Left colon (tissue), 2 donors: ENCODE data around the gene TARS2. TPM values are rescaled to one million over a fixed set of nuclear protein-coding genes. Genes with fewer than 3 reads are reported as not detected.

Experiments used
- ATAC-seq: fragments of 200-7000 bp; cut with Tn5 transposase; one replicate; pipeline ENCODE4 v1.9.1; 2020; ENCODE audit warnings: mild to moderate bottlenecking, moderate library complexity
- DNase-seq, 2 donors: peaks; one replicate each; pipeline ENCODE4 v3.0.0-alpha.2; 2020
- intact Hi-C, 2 donors: fragments of 100-400 bp; cut with DNase I in 1 of 2; cut with micrococcal nuclease in 1 of 2; formaldehyde crosslinking; loops; one replicate each; pipeline versions ENCODE4 v1.11.2 to v1.14.0; 2022; cut with DNase I, micrococcal nuclease
- total RNA-seq, 2 donors: library from RNA; stranded (reverse); fragmentation: NEBNext Ultra II Directional; extraction: Animal tissue kit (Norgen Biotek cat#: 25700); gene quantifications; one replicate each; pipeline ENCODE4 v1.2.1, GENCODE V29; 2021
- donor health status: DM: no; HTN: no; CAD: no.
- donor health status: DM: yes; HTN: yes; CAD: no.

Gene TARS2
- total RNA-seq, 2 donors from 2014 or later: 15.6 to 22.0 TPM

GRCh38 chr1:150530491-150531159, 43.4 kb downstream of the TARS2 start:
- ATAC-seq (no peak), DNase-seq (no peak)
- intact Hi-C loops: loop anchor here in 1 of 2 donors (10.0 kb wide), 1 partner anchor 56 kb away; no protein-coding TSS in a partner anchor

- DNase-seq: no peak
- ATAC-seq: no peak
- intact Hi-C loops: loop anchor here in 1 of 2 donors (10.0 kb wide), 1 partner anchor 58 kb away; no protein-coding TSS in a partner anchor
Measured at GRCh38 chr1:150532860-150533259, 45.6 kb downstream of the TARS2 start.

DNA sequence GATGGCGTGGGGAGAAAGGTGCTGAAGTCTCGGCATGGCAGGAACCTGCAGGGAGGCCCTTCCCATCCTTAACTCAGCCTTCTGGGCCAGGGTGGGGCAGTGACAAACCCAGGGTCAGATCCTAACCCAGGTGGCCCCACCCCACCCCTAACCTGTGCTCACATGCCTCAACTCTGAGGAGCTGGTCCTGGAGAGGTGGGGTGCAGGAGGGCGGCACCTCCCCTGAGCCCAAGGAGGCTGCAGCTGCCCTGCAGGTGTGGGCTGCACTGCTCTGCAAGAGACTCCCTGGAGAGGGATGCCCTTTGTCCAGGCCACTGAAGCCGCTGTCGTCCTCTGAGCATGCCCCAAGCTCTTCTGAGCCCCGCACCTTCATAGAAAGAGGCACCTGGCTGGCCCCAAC, 46.8 kb downstream of the TARS2 start:
- intact Hi-C loops: loop anchor here in 1 of 2 donors (10.0 kb wide), 1 partner anchor 59 kb away; no protein-coding TSS in a partner anchor
- peak; percentile 2 for ATAC-seq
- no peak for DNase-seq

DNA sequence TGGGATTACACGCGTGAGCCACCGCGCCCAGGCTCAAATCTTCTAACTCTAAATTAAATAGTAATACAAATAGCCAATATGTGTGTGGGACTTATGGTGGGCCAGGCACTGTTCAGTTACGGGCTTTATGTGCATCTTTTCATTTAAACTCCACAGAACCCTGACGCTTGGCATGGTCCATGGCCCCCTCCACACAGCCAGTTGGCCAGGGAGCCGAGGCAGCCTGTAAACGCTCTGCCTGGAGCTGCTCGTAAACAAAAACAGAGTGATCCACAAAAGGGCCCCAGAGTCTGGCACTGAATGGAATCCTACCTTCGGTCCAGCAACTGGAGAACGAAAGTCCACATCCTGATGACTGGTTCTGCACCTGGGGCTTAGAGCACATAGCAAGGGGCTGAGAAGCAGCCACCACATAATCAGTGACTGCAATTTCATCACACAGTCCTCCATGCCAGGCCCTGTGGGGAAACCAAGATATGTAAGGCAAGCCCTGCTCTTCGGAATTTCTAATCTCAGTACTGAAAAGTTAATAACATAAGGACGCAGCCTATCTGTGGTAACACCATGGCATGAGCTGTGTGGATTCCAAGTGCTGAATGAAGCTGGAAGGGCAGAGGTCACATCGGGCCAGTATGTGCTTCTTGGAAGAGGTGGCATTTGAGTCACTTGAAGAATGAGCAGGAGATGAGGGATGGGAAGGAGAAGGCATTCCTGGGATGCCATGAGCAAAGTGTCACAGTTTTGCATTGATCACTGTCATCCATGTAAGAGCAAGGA, 48.5 kb downstream of the TARS2 start:
- ATAC-seq (no peak), DNase-seq (no peak)
- intact Hi-C loops: loop anchor here in 1 of 2 donors (10.0 kb wide), 1 partner anchor 61 kb away; no protein-coding TSS in a partner anchor

DNA sequence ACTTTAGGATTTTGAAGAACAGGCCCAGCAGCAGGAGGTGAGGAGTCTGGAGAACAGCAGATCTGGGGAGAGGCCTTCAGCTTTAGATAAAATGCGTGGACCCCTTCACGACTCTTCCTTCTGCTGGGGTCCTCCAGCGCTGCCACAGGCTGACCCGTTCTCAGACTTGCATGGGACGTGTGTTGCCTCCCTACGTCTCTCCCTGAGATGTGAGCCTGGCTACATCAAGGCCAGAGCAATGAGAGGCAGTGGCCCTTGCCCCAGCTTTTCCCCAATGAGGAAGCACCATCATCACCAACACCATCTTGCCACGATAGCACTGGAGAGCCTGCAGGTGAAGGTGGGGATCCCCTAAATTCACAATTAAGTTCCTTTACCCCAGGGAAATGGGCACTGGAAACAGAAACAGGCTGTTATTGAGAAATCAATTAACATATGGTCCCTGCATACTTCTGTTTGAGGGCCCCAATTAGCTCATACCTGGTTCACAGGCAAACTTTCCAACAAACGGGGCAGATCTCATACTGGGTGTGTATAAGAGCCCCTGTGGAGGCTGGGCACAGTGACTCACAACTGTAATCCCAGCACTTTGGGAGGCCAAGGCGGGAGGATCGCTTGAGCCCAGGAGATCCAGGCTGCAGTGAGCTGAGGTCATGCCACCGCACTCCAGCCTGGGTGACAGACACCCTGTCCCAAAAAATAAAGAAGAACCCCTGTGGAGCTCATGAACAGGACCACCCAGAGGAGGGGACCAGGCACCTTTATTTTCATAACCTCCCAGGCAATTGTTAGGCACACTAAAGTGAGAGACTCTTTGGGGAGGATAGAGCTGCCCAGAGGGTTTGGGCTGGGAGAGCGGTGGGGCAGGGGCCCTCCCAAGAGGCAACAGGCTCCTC, 49.9 kb downstream of the TARS2 start:
- intact Hi-C loops: loop anchor here in 1 of 2 donors (10.0 kb wide), 1 partner anchor 62 kb away; no protein-coding TSS in a partner anchor

GRCh38 chr1:150537732-150538684, 50.8 kb downstream of the TARS2 start:
- ATAC-seq (no peak), DNase-seq (peak in 1 of 2 donors; percentile 30)
- intact Hi-C loops: loop anchor here in 1 of 2 donors (10.0 kb wide), 1 partner anchor 63 kb away; no protein-coding TSS in a partner anchor

More for the DNA sequence above, 49.9 kb downstream of the TARS2 start:
- ATAC-seq (no peak), DNase-seq (no peak)

- intact Hi-C loops: no loop called here
- DNase-seq (peak in 1 of 2 donors; percentile 37), ATAC-seq (no peak)
Measured at GRCh38 chr1:150543500-150544143, 56.4 kb downstream of the TARS2 start.

DNA sequence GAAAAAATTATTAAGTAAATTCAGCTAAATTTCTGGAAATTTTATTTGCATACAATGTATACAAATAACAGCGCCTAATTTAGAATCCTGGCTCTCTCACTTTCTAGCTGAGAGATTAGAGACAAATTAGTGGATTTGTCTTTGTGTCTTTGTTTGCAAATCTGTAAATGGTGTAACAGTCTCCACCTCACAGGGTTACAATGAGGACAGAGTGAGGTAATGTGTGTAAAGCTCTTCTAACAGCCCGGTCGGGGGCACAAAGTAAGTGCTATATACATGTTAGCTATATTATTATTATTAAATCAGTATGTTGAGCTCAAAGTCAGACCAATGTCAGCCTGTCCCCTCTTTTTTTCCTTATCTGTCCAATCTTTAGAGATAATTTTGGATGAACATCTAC, 57.0 kb downstream of the TARS2 start:
- intact Hi-C loops: no loop called here
- no peak for ATAC-seq
- DNase-seq: no peak

- ATAC-seq (no peak), DNase-seq (no peak)
- intact Hi-C loops: no loop called here
Measured at GRCh38 chr1:150545486-150546032, 58.3 kb downstream of the TARS2 start.

- no peak for ATAC-seq
- intact Hi-C loops: no loop called here
- DNase-seq: no peak
Measured at GRCh38 chr1:150546294-150546937, 59.2 kb downstream of the TARS2 start.

GRCh38 chr1:150548324-150548631, 61.1 kb downstream of the TARS2 start:
- intact Hi-C loops: no loop called here
- no peak for DNase-seq
- ATAC-seq: no peak

DNA sequence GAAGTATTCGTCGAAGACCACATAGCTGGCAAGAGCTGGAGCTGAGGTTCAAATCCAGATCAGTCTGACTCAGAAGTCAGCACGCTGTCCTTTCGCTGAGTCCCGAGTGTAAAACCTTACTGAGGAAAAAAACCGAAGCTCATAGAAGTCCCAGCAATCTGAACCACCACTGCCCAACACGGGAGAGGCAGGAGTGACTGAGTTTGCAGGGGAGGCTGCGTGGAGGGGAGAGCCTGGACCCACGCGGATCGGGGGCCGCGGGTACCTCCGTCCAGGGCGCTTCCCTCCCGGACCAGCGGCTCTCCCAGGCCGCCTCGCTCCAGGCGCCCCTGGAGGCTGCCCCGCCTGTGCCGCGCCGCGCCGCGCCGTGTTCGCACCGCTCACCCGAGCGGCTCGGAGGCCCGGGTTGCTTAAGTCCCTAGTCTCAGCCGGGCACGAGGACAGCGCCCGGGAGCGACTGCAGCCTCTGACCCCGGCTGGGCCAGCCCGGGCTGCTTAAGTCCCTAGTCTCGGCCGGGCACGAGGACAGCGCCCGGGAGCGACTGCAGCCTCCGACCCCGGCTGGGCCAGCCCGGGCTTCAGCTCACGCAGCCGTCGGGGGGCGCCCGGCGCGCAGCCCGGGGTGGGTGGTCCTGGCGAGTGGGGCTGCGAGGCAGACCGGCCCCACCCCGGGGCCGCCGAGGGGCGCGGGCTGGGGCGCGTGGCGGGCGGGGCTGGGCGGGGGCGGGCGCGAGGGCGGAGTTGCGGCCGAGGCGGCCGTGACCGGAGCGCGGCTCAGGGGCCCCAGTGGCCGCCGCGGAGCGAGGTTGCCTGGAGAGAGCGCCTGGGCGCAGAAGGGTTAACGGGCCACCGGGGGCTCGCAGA, 61.6 kb downstream of the TARS2 start, which contains the start of gene ADAMTSL4:
TSS of gene ADAMTSL4 (plus strand) at position 777 of the 864 bp plus-strand sequence. CDS start 2,881 bp downstream, outside the sequence.
- intact Hi-C loops: no loop called here
- peak in 1 of 2 donors; percentile 64 for DNase-seq
- ATAC-seq: peak; percentile 74

GRCh38 chr1:150549496-150550221, 62.4 kb downstream of the TARS2 start:
- intact Hi-C loops: loop anchor here in 1 of 2 donors (10.0 kb wide), 1 partner anchor 75 kb away; the partner anchor contains the start of gene ENSA
- DNase-seq (no peak), ATAC-seq (peak; percentile 9)

DNA sequence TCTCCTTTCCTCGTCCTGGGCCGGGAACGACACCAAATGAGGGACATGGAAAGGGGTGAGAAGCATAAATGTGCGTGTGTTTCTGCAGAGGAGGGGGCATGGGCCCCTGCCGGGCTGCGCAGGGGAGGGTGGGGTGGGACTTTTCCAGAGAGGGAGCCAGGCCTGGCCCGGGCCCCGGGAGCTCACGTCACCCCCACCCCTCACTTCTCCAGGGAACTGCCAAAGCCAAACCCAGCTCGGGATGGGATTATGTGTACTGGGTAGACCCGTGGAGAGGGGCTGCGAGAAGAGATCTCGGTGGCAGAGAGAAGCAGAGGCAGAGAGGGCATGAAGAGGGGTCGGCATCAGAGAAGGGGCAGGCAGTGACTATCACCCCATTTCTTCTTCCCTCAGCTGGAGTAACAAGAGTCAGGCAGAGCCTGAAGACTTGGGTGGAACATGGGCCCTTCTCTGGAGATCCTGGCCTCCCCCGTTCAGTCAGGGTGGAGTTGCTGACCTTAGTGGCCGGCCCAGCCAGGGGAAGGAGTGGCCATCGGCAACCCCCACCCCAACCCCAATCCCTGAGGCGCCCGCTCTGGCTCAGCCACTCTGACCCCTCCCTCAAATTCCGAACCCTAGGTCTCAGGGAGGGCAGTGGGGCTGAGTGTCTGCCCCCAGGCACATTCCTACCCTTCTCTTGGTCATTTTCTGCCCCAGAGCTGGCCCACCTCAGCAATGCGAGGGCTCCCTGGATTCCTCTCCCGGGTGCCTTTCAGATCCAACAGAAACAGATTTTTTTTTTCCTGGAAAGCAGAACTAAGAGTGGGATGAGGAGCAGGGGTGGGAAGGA, 63.2 kb downstream of the TARS2 start:
- intact Hi-C loops: loop anchor here in 1 of 2 donors (10.0 kb wide), 1 partner anchor 74 kb away; the partner anchor contains the start of gene ENSA
- ATAC-seq (no peak), DNase-seq (no peak)
